ENCODE data around the gene EXOC4. TPM values are rescaled to one million over a fixed set of nuclear protein-coding genes. Genes with fewer than 3 reads are reported as not detected.

EXOC4 gene
- total RNA-seq, 1 experiment from 2014 or later: 66.2 TPM

DNA sequence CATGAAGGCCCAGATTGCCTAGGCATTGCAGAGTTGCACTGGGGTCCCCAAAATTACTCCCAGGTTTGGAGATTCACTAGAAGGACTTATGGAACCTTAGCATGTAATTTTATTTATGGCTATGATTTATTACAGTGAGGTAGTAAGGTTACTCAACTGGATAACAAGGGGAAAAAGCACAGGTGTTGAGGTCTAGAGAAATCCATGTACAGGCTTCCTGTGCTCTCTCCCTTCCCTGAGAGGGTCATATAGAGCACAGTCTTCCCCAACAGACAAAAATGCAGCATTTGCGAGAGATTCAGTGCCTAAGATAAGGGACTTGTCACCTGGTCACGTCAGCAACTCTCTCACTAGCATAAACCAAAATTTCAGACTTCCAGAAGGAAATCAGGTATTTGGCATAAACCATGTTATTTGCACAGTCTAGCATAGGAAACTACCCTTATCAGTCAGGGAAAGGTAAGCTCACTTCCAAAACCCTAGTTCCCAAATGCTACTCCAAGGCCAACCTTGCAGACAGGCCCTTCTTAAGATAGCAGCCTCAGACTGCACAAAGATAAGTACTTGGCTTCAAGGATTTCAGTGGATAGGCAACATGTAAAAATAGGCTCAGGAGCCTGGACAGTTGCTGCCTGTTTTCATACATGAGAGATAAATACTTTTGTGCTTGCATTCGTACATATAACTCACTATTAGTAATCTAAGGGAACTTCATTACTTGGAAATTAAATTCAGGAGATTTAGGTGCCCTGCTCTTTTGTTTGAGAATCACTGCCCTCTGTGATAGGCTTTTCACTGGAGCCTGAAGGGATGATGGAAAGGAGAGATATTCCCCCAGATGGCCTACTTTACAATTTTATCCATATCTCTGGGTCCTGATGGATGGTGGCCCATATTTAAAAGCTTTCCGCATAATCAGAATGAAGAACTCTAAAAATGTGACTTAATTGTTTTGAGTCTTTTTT is 495.8 kb downstream of the EXOC4 start:
- ChIA-PET CTCF (no interaction called here), POLR2A (no interaction called here)
- H3K36me3 Mint-ChIP-seq (ENCODE audit: insufficient read depth, unreplicated experiment): no peaks in the 10 kb centered on the region
- Histone ChIP-seq H3K4me3 (ENCODE audit: low read depth, low read length) (no peak overlapping the region), H3K27me3 (replicated peaks; ENCODE audit: control insufficient read depth, insufficient read depth, low read length) (no peaks in the 10 kb centered on the region), H3K4me1 (peaks cover 12% of the 10 kb centered on the region), H3K36me3 (ENCODE audit: control insufficient read depth, insufficient read depth, low read length) (no peaks in the 10 kb centered on the region), H3K9me3 (no peaks in the 10 kb centered on the region)
- no TSS peak for BruUV-seq (replicated peaks)
- no peaks in the 10 kb centered on the region for H3K9me3 Mint-ChIP-seq (ENCODE audit: unreplicated experiment)
- intact Hi-C loops (cut with micrococcal nuclease; ENCODE audit: unreplicated experiment): loop anchor here (10.0 kb wide), 1 partner anchor 106 kb away; no protein-coding TSS in a partner anchor
- TF ChIP-seq, protein P1, sequence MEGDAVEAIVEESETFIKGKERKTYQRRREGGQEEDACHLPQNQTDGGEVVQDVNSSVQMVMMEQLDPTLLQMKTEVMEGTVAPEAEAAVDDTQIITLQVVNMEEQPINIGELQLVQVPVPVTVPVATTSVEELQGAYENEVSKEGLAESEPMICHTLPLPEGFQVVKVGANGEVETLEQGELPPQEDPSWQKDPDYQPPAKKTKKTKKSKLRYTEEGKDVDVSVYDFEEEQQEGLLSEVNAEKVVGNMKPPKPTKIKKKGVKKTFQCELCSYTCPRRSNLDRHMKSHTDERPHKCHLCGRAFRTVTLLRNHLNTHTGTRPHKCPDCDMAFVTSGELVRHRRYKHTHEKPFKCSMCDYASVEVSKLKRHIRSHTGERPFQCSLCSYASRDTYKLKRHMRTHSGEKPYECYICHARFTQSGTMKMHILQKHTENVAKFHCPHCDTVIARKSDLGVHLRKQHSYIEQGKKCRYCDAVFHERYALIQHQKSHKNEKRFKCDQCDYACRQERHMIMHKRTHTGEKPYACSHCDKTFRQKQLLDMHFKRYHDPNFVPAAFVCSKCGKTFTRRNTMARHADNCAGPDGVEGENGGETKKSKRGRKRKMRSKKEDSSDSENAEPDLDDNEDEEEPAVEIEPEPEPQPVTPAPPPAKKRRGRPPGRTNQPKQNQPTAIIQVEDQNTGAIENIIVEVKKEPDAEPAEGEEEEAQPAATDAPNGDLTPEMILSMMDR (IDR thresholded peaks at IDR 0.05; ENCODE audit: insufficient read depth in 1 of 2, low read depth in 1 of 2, low read length in 1 of 2, severe bottlenecking in 1 of 2, unreplicated experiment in 1 of 2): no peak
- H3K27ac Mint-ChIP-seq (ENCODE audit: unreplicated experiment): no peak overlapping the region
- no peaks in the 10 kb centered on the region for H3K27me3 Mint-ChIP-seq (ENCODE audit: insufficient read depth, unreplicated experiment)
- H3K4me1 Mint-ChIP-seq (ENCODE audit: low read depth, unreplicated experiment): peaks cover 22% of the 10 kb centered on the region
- no peak overlapping the region for H3K4me3 Mint-ChIP-seq (ENCODE audit: unreplicated experiment)
- no peak for DNase-seq

- peaks cover 26% of the 10 kb centered on the region for H3K4me1 Mint-ChIP-seq (ENCODE audit: low read depth, unreplicated experiment)
- H3K27me3 ChIP-seq (replicated peaks; ENCODE audit: control insufficient read depth, insufficient read depth, low read length): no peaks in the 10 kb centered on the region
- TF ChIP-seq, protein P1 (IDR thresholded peaks at IDR 0.05; ENCODE audit: insufficient read depth in 1 of 2, low read depth in 1 of 2, low read length in 1 of 2, severe bottlenecking in 1 of 2, unreplicated experiment in 1 of 2): no peak
- CTCF ChIA-PET: no interaction called here
- no peak for DNase-seq
- H3K4me1 ChIP-seq: peaks cover 15% of the 10 kb centered on the region
- H3K27me3 Mint-ChIP-seq (ENCODE audit: insufficient read depth, unreplicated experiment): no peaks in the 10 kb centered on the region
- POLR2A ChIA-PET: no interaction called here
- intact Hi-C loops (cut with micrococcal nuclease; ENCODE audit: unreplicated experiment): no loop called here
- no TSS peak for BruUV-seq (replicated peaks)
- no peaks in the 10 kb centered on the region for H3K9me3 ChIP-seq
- H3K36me3 ChIP-seq (ENCODE audit: control insufficient read depth, insufficient read depth, low read length): no peaks in the 10 kb centered on the region
- no peak overlapping the region for H3K4me3 ChIP-seq (ENCODE audit: low read depth, low read length)
- H3K9me3 Mint-ChIP-seq (ENCODE audit: unreplicated experiment): no peaks in the 10 kb centered on the region
- no peaks in the 10 kb centered on the region for H3K36me3 Mint-ChIP-seq (ENCODE audit: insufficient read depth, unreplicated experiment)
- no peak overlapping the region for H3K4me3 Mint-ChIP-seq (ENCODE audit: unreplicated experiment)
- no peak overlapping the region for H3K27ac Mint-ChIP-seq (ENCODE audit: unreplicated experiment)
These were observed 497.4 kb downstream of the EXOC4 start for GRCh38 chr7:133750287-133750686.

GRCh38 chr7:133751079-133751478 is 498.2 kb downstream of the EXOC4 start:
- intact Hi-C loops (cut with micrococcal nuclease; ENCODE audit: unreplicated experiment): no loop called here
- Mint-ChIP-seq H3K36me3 (ENCODE audit: insufficient read depth, unreplicated experiment) (no peaks in the 10 kb centered on the region), H3K27me3 (ENCODE audit: insufficient read depth, unreplicated experiment) (no peaks in the 10 kb centered on the region), H3K4me3 (ENCODE audit: unreplicated experiment) (no peak overlapping the region), H3K9me3 (ENCODE audit: unreplicated experiment) (no peaks in the 10 kb centered on the region), H3K4me1 (ENCODE audit: low read depth, unreplicated experiment) (peaks cover 26% of the 10 kb centered on the region), H3K27ac (ENCODE audit: unreplicated experiment) (no peak overlapping the region)
- Histone ChIP-seq H3K27me3 (replicated peaks; ENCODE audit: control insufficient read depth, insufficient read depth, low read length) (no peaks in the 10 kb centered on the region), H3K4me3 (ENCODE audit: low read depth, low read length) (no peak overlapping the region), H3K4me1 (peaks cover 15% of the 10 kb centered on the region), H3K36me3 (ENCODE audit: control insufficient read depth, insufficient read depth, low read length) (no peaks in the 10 kb centered on the region), H3K9me3 (no peaks in the 10 kb centered on the region)
- no peak for DNase-seq
- TF ChIP-seq, protein P1 (IDR thresholded peaks at IDR 0.05; ENCODE audit: insufficient read depth in 1 of 2, low read depth in 1 of 2, low read length in 1 of 2, severe bottlenecking in 1 of 2, unreplicated experiment in 1 of 2): no peak
- BruUV-seq (replicated peaks): no TSS peak
- POLR2A ChIA-PET: no interaction called here
- CTCF ChIA-PET: no interaction called here
